Right lobe of liver (tissue), 4 donors: ENCODE measurements around the gene EIF3F.

Experiments
- CTCF ChIP-seq, 4 donors: fragments of 200-600 bp in 3 of 4; fragments of 450-650 bp in 1 of 4; IDR thresholded peaks; one replicate each; pipeline versions ENCODE4 v1.5.1 to v1.8.0; 2016 to 2022; ENCODE audit warnings: antibody characterized with exemption in 4 of 4, mild to moderate bottlenecking in 2 of 4
- POLR2A ChIP-seq: fragments of 450-650 bp; IDR thresholded peaks from one replicate; pipeline ENCODE4 v1.6.1; 2017; ENCODE audit warnings: antibody characterized with exemption, mild to moderate bottlenecking
- donor health status: DM: no; HTN: no; CAD: no.
- donor health status: DM: no; HTN: no; CAD: no.
- donor health status: DM: no; HTN: yes; CAD: no.

GRCh38 chr11:7981619-7982157 lies 5.4 kb upstream of the EIF3F start:
- TF ChIP-seq POLR2A: no peak
- no peak for TF ChIP-seq CTCF (IDR thresholded peaks at IDR 0.05)
